Neural crest cell (in vitro differentiated cells): ENCODE results near the gene PUS3. TPM values are rescaled to one million over a fixed set of nuclear protein-coding genes. Genes with fewer than 3 reads are reported as not detected.

Source experiments
- DNase-seq: peaks from one replicate; pipeline ENCODE4 v3.0.0; 2021; ENCODE audit warnings: low read depth, mixed read lengths, low spot score
- H3K27ac Mint-ChIP-seq: one replicate; pipeline ENCODE4 v1.8.0; 2021; ENCODE audit warnings: mild to moderate bottlenecking, mixed read lengths; ENCODE audit not compliant: unreplicated experiment
- H3K27me3 Mint-ChIP-seq: 2 replicates; pipeline ENCODE4 v1.8.0; 2021; ENCODE audit warnings: low read depth, mild to moderate bottlenecking, mixed read lengths
- H3K36me3 Mint-ChIP-seq: 2 replicates; pipeline ENCODE4 v1.8.0; 2021; ENCODE audit warnings: low read depth, mild to moderate bottlenecking, mixed read lengths
- H3K4me1 Mint-ChIP-seq: 2 replicates; pipeline ENCODE4 v1.8.0; 2021; ENCODE audit warnings: mixed read lengths
- H3K4me3 Mint-ChIP-seq: one replicate; pipeline ENCODE4 v1.8.0; 2021; ENCODE audit warnings: mild to moderate bottlenecking, mixed read lengths
- H3K9me3 Mint-ChIP-seq: 2 replicates; pipeline ENCODE4 v1.8.0; 2021; ENCODE audit warnings: mixed read lengths
- total RNA-seq: library from RNA; stranded (reverse); gene quantifications from 2 replicates; pipeline ENCODE4 v1.2.1, GENCODE V29; 2021
- TF ChIP-seq, protein P1 (sequence below): fragments of 200-600 bp; sonication (generic); conservative IDR thresholded peaks from 2 replicates; pipeline ENCODE4 v1.5.0; 2021; ENCODE audit warnings: antibody characterized with exemption, mild to moderate bottlenecking

Gene PUS3
- total RNA-seq, 1 donor from 2014 or later: 14.9 TPM

- TF ChIP-seq, protein P1, sequence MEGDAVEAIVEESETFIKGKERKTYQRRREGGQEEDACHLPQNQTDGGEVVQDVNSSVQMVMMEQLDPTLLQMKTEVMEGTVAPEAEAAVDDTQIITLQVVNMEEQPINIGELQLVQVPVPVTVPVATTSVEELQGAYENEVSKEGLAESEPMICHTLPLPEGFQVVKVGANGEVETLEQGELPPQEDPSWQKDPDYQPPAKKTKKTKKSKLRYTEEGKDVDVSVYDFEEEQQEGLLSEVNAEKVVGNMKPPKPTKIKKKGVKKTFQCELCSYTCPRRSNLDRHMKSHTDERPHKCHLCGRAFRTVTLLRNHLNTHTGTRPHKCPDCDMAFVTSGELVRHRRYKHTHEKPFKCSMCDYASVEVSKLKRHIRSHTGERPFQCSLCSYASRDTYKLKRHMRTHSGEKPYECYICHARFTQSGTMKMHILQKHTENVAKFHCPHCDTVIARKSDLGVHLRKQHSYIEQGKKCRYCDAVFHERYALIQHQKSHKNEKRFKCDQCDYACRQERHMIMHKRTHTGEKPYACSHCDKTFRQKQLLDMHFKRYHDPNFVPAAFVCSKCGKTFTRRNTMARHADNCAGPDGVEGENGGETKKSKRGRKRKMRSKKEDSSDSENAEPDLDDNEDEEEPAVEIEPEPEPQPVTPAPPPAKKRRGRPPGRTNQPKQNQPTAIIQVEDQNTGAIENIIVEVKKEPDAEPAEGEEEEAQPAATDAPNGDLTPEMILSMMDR: no peak
- Mint-ChIP-seq H3K27ac (no peak overlapping the region), H3K36me3 (no peaks in the 10 kb centered on the region), H3K4me3 (no peak overlapping the region), H3K4me1 (no peaks in the 10 kb centered on the region), H3K27me3 (peaks cover 23% of the 10 kb centered on the region), H3K9me3 (no peaks in the 10 kb centered on the region)
- DNase-seq: no peak
Measured at GRCh38 chr11:125925804-125926203, 22.8 kb upstream of the PUS3 start.

DNA sequence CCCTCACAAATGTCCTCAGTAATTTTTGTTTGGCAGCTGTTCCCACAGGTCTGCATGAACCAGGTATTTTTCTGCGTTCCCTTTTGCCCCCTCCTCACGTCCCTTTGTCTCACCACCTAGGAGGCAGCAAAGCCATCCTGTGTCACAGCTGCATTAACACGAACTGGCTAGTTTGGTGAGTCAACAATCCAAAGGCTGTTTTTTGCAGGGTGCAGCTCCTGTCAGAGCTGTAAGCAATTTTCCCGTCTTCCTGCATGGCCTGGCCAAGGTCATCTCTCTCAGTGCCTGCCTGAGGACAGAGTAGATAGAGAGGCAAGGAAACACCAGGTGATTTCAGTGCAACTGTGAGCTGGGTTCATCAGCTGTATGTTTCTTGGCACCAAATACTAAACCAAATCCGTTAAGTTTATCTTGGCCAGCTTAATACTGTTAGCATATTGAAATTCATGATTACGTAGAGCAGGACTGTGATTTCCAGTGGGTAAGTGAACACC is 22.3 kb upstream of the PUS3 start:
- Mint-ChIP-seq H3K36me3 (no peaks in the 10 kb centered on the region), H3K9me3 (no peaks in the 10 kb centered on the region), H3K27ac (no peak overlapping the region), H3K4me3 (no peak overlapping the region), H3K27me3 (peaks cover 23% of the 10 kb centered on the region), H3K4me1 (no peaks in the 10 kb centered on the region)
- no peak for DNase-seq
- TF ChIP-seq, protein P1: no peak

DNA sequence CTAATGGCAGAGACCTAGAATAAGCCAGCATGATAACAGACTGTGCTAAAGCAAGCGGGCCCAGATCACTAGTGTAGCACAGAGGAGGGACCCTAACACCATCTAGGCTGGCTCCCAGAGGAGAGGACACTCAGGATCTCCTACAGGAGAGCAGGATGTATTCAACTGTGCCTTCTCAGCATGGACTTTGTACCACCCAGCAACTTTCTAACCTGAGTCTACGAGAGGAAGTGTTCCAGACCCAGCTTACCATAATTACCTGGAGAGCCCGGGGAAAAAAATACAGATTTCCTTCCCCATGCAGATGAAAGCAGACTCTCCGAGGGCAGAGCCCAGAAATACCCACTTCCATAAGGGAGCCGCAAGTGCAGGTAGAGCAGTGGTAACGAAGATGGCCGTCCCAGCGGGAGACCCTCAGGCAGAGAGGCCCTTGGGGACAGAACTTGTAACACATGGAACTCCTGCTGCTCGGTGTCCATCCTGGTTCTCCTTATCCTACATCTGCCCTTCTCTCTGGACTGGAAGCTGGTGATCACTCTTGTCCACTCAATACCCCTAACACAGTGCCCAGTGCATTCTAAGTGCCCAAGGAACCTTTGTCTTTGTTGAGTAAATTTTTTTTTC is 21.5 kb upstream of the PUS3 start:
- no peak for DNase-seq
- Mint-ChIP-seq H3K9me3 (no peaks in the 10 kb centered on the region), H3K4me3 (no peak overlapping the region), H3K27ac (no peak overlapping the region), H3K27me3 (peaks cover 24% of the 10 kb centered on the region), H3K36me3 (no peaks in the 10 kb centered on the region), H3K4me1 (no peaks in the 10 kb centered on the region)
- TF ChIP-seq, protein P1: no peak

- H3K4me3 Mint-ChIP-seq: no peak overlapping the region
- H3K27ac Mint-ChIP-seq: no peak overlapping the region
- DNase-seq: no peak
- TF ChIP-seq, protein P1: no peak
- H3K9me3 Mint-ChIP-seq: no peaks in the 10 kb centered on the region
- H3K36me3 Mint-ChIP-seq: no peaks in the 10 kb centered on the region
- peaks cover 32% of the 10 kb centered on the region for H3K27me3 Mint-ChIP-seq
- H3K4me1 Mint-ChIP-seq: no peaks in the 10 kb centered on the region
Measured at GRCh38 chr11:125923633-125924032, 20.6 kb upstream of the PUS3 start.

GRCh38 chr11:125923012-125923579 is 20.1 kb upstream of the PUS3 start:
- no peak overlapping the region for H3K4me3 Mint-ChIP-seq

More at GRCh38 chr11:125923012-125923579, 20.1 kb upstream of the PUS3 start:
- TF ChIP-seq, protein P1: peak; percentile 93
- Mint-ChIP-seq H3K4me1 (no peaks in the 10 kb centered on the region), H3K36me3 (no peaks in the 10 kb centered on the region), H3K27ac (no peak overlapping the region), H3K9me3 (no peaks in the 10 kb centered on the region), H3K27me3 (peaks cover 38% of the 10 kb centered on the region)
- peak; percentile 62 for DNase-seq
